GM18498 (cell line): Measurements from ENCODE around the gene ZSCAN5A.
"Not testable (repeated sequence)": the region's sequence is repeated elsewhere in the genome, so short reads cannot be mapped to it uniquely, and the experiment has no call there.

Experiments
- ATAC-seq: cut with Tn5 transposase; IDR thresholded peaks from one replicate; pipeline ENCODE4 v1.9.1; 2021; ENCODE audit warnings: mild to moderate bottlenecking, moderate library complexity; ENCODE audit not compliant: unreplicated experiment

ZSCAN5A gene

GRCh38 chr19:56217039-56217949 is 97.3 kb downstream of the ZSCAN5A start:
- ATAC-seq: no peak

- no peak for ATAC-seq
These were observed 102.9 kb downstream of the ZSCAN5A start for GRCh38 chr19:56211718-56212117.

- ATAC-seq: not testable (repeated sequence)
These were observed 104.6 kb downstream of the ZSCAN5A start for GRCh38 chr19:56210036-56210435.

- no peak for ATAC-seq
These were observed 105.5 kb downstream of the ZSCAN5A start for GRCh38 chr19:56209091-56209490.

GRCh38 chr19:56207581-56207980 is 107.1 kb downstream of the ZSCAN5A start:
- not testable (repeated sequence) for ATAC-seq

- ATAC-seq: no peak
These were observed 112.7 kb downstream of the ZSCAN5A start, which contains the start of gene ZSCAN5C for GRCh38 chr19:56201973-56202372. TSS of gene ZSCAN5C (plus strand) at chr19:56202273. CDS start at chr19:56205914, 3,641 bp downstream.

GRCh38 chr19:56199687-56200086 is 115.0 kb downstream of the ZSCAN5A start:
- no peak for ATAC-seq

GRCh38 chr19:56197646-56198045 is 117.0 kb downstream of the ZSCAN5A start, which contains the start of gene ZSCAN5B:
TSS of gene ZSCAN5B (minus strand) at chr19:56197783. CDS start at chr19:56193052, 4,731 bp downstream.
- not testable (repeated sequence) for ATAC-seq

- ATAC-seq: no peak
These were observed 120.5 kb downstream of the ZSCAN5A start for GRCh38 chr19:56193981-56194640.

- ATAC-seq: no peak
These were observed 122.9 kb downstream of the ZSCAN5A start for GRCh38 chr19:56191711-56192110.

GRCh38 chr19:56191115-56191514 is 123.5 kb downstream of the ZSCAN5A start:
- no peak for ATAC-seq

- ATAC-seq: no peak
These were observed 124.9 kb downstream of the ZSCAN5A start for GRCh38 chr19:56189785-56190184.

GRCh38 chr19:56177564-56178243 is 136.9 kb downstream of the ZSCAN5A start:
- ATAC-seq: no peak

- no peak for ATAC-seq
These were observed 137.8 kb downstream of the ZSCAN5A start for GRCh38 chr19:56176881-56177280.

- ATAC-seq: not testable (repeated sequence)
These were observed 138.3 kb downstream of the ZSCAN5A start for GRCh38 chr19:56176310-56176709.

- ATAC-seq: not testable (repeated sequence)
These were observed 138.8 kb downstream of the ZSCAN5A start, which contains the start of gene GALP for GRCh38 chr19:56175861-56176307. TSS of gene GALP (plus strand) at chr19:56176008. CDS start at chr19:56177109, 1,101 bp downstream.

GRCh38 chr19:56174550-56174949 is 140.1 kb downstream of the ZSCAN5A start:
- ATAC-seq: no peak

- no peak for ATAC-seq
These were observed 140.6 kb downstream of the ZSCAN5A start for GRCh38 chr19:56174086-56174485.
